Mucosa of stomach (tissue), 1 donor: ENCODE data around the gene ZBTB40.

Experiments used
- H3K27me3 ChIP-seq: one replicate; pipeline ENCODE4 v1.7.0; 2013; ENCODE audit warnings: mild to moderate bottlenecking, low read length; ENCODE audit not compliant: control insufficient read depth, insufficient read depth
- H3K36me3 ChIP-seq: one replicate; pipeline ENCODE4 v1.7.0; 2013; ENCODE audit warnings: low read length; ENCODE audit not compliant: control insufficient read depth, insufficient read depth
- H3K4me1 ChIP-seq: one replicate; pipeline ENCODE4 v1.7.0; 2013; ENCODE audit warnings: mild to moderate bottlenecking, low read length; ENCODE audit not compliant: control insufficient read depth, insufficient read depth
- H3K4me3 ChIP-seq: one replicate; pipeline ENCODE4 v1.7.0; 2013; ENCODE audit warnings: low read length
- H3K9ac ChIP-seq: one replicate; pipeline ENCODE4 v1.7.0; 2013; ENCODE audit warnings: mild to moderate bottlenecking, low read length, moderate library complexity
- H3K9me3 ChIP-seq: one replicate; pipeline ENCODE4 v1.7.0; 2013; ENCODE audit warnings: mild to moderate bottlenecking, low read length, moderate library complexity; ENCODE audit not compliant: control insufficient read depth
- donor health status: Pancreatic carcinoma.

Gene ZBTB40

GRCh38 chr1:22437573-22437972 lies 14.1 kb upstream of the ZBTB40 start:
- no peaks in the 10 kb centered on the region for H3K27me3 ChIP-seq
- no peak overlapping the region for H3K9ac ChIP-seq
- no peaks in the 10 kb centered on the region for H3K9me3 ChIP-seq
- no peak overlapping the region for H3K4me3 ChIP-seq
- H3K4me1 ChIP-seq = no peaks in the 10 kb centered on the region
- no peaks in the 10 kb centered on the region for H3K36me3 ChIP-seq

DNA sequence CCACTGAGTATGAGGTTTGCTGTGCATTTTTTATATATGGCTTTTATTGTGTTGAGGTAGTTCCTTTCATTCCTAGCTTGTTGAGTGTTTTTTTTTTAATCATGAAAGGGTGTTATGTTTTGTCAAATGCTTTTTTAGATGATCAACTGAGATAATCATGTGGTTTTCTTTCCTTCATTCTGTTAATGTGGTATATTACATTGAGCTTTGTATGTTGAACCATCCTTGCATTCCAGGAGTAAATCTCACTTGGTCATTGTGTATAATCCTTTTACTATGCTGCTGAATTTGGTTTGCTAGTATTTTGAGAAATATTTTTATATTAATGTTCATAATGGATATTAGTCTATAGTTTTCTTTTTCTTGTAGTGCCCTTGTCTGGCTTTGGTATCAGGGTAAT lies 11.1 kb upstream of the ZBTB40 start:
- Histone ChIP-seq H3K4me3 (no peak overlapping the region), H3K36me3 (no peaks in the 10 kb centered on the region), H3K4me1 (no peaks in the 10 kb centered on the region), H3K9ac (no peak overlapping the region), H3K9me3 (no peaks in the 10 kb centered on the region), H3K27me3 (no peaks in the 10 kb centered on the region)

GRCh38 chr1:22442212-22442894 lies 9.3 kb upstream of the ZBTB40 start:
- no peaks in the 10 kb centered on the region for H3K4me1 ChIP-seq
- H3K9me3 ChIP-seq = no peaks in the 10 kb centered on the region
- no peak overlapping the region for H3K9ac ChIP-seq
- H3K27me3 ChIP-seq = no peaks in the 10 kb centered on the region
- no peak overlapping the region for H3K4me3 ChIP-seq
- no peaks in the 10 kb centered on the region for H3K36me3 ChIP-seq

GRCh38 chr1:22443332-22443731 lies 8.3 kb upstream of the ZBTB40 start:
- Histone ChIP-seq H3K36me3 (no peaks in the 10 kb centered on the region), H3K9me3 (no peaks in the 10 kb centered on the region), H3K27me3 (no peaks in the 10 kb centered on the region), H3K4me3 (no peak overlapping the region), H3K4me1 (no peaks in the 10 kb centered on the region), H3K9ac (no peak overlapping the region)

GRCh38 chr1:22444856-22445255 lies 6.8 kb upstream of the ZBTB40 start:
- Histone ChIP-seq H3K9ac (no peak overlapping the region), H3K27me3 (no peaks in the 10 kb centered on the region), H3K9me3 (no peaks in the 10 kb centered on the region)

DNA sequence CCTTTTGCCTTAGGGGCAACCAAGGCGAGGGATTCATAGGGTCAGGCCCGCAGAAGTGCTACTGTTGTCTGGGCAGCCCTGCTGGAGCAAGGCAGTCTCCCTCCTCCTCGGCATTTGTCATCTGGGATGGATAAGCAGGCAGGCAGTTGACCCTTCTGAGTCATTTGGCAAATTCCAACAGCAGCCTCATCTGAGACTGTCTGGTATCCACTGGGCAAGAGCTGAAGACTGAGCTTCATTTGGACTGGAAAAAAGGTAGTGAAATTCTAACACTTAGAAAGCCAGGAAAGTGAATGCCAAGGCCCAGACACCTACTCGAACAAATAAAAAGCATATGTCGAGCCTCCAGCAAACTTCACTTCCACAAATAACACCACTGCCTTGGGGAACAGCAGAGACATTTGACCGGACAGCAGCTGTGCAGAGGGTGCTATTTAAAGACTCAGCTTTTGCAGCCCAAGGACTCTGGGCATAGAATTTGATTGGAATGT lies 4.0 kb upstream of the ZBTB40 start:
- no peaks in the 10 kb centered on the region for H3K9me3 ChIP-seq
- H3K4me1 ChIP-seq = no peaks in the 10 kb centered on the region
- no peaks in the 10 kb centered on the region for H3K36me3 ChIP-seq
- H3K9ac ChIP-seq = no peak overlapping the region
- no peak overlapping the region for H3K4me3 ChIP-seq
- H3K27me3 ChIP-seq = no peaks in the 10 kb centered on the region

More at GRCh38 chr1:22444856-22445255, 6.8 kb upstream of the ZBTB40 start:
- Histone ChIP-seq H3K4me1 (no peaks in the 10 kb centered on the region), H3K36me3 (no peaks in the 10 kb centered on the region), H3K4me3 (no peak overlapping the region)

GRCh38 chr1:22449636-22450035 lies 2.0 kb upstream of the ZBTB40 start:
- H3K9ac ChIP-seq = no peak overlapping the region
- H3K27me3 ChIP-seq = no peaks in the 10 kb centered on the region
- peaks cover 6% of the 10 kb centered on the region for H3K4me1 ChIP-seq
- H3K9me3 ChIP-seq = no peaks in the 10 kb centered on the region
- no peaks in the 10 kb centered on the region for H3K36me3 ChIP-seq
- H3K4me3 ChIP-seq = no peak overlapping the region

GRCh38 chr1:22450351-22451021 lies 1.2 kb upstream of the ZBTB40 start:
- Histone ChIP-seq H3K9me3 (no peaks in the 10 kb centered on the region), H3K4me3 (no peak overlapping the region), H3K36me3 (no peaks in the 10 kb centered on the region), H3K9ac (no peak overlapping the region), H3K4me1 (peaks cover 8% of the 10 kb centered on the region), H3K27me3 (no peaks in the 10 kb centered on the region)

- Histone ChIP-seq H3K9me3 (no peaks in the 10 kb centered on the region), H3K4me1 (peaks cover 8% of the 10 kb centered on the region), H3K4me3 (peak overlapping the region; percentile 88), H3K36me3 (no peaks in the 10 kb centered on the region), H3K27me3 (no peaks in the 10 kb centered on the region), H3K9ac (peak overlapping the region; percentile 88)
These were observed 868 bp downstream of the ZBTB40 start for GRCh38 chr1:22452481-22452957.

- H3K36me3 ChIP-seq = no peaks in the 10 kb centered on the region
- no peaks in the 10 kb centered on the region for H3K9me3 ChIP-seq
- no peaks in the 10 kb centered on the region for H3K27me3 ChIP-seq
- H3K4me1 ChIP-seq = peaks cover 8% of the 10 kb centered on the region
- H3K4me3 ChIP-seq = peak overlapping the region; percentile 88
- H3K9ac ChIP-seq = peak overlapping the region; percentile 88
These were observed 1.5 kb downstream of the ZBTB40 start for GRCh38 chr1:22453181-22453580.

DNA sequence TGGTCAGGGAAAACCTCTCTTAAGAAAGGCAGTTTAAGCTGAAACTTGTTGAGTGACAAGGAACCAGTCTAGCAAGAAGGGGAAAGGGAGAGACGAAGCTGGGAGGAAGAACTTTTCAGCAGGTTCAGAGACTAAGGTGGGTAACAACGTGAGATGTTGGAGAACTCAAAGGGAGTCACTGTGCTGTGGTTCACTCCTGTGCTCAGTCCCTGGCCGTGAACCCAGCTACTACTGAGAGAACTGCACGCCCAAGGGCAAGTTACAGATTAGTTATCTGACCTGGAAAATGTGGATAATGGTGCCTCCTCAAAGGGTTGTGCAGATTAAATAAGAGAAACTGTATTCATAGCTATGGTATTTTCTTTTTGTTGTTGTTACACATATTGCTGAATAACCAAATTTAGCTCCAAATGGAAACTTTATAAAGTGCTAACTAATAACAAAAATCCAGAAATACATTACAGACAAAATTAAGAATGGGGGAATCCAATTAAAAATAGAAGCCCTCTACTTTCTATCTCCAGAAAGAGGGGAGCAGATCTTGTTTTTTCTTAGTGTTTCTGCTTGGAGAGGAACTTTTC lies 2.9 kb downstream of the ZBTB40 start:
- H3K27me3 ChIP-seq = no peaks in the 10 kb centered on the region
- no peaks in the 10 kb centered on the region for H3K36me3 ChIP-seq
- no peak overlapping the region for H3K4me3 ChIP-seq
- H3K4me1 ChIP-seq = peaks cover 8% of the 10 kb centered on the region
- H3K9me3 ChIP-seq = no peaks in the 10 kb centered on the region
- no peak overlapping the region for H3K9ac ChIP-seq

DNA sequence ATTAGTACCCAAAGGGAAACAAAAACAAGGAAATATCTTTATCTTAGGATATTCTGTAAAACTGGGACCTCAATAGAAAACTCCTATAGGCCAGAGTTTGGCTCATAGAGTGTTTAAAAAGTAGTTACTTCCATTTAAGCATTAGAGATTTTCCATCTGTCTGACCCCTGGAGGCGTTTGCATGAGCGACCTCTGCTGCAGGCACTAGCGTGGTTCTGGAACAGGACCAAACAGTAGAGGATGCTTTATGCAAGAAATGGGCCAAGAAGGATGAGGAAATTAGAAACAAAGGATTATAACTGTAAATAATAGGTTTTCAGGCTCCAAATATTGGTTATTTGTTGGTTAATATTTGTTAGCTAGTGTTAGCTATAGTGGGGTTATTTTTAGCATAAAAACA lies 5.7 kb downstream of the ZBTB40 start:
- no peaks in the 10 kb centered on the region for H3K27me3 ChIP-seq
- no peak overlapping the region for H3K4me3 ChIP-seq
- H3K9ac ChIP-seq = no peak overlapping the region
- H3K36me3 ChIP-seq = no peaks in the 10 kb centered on the region
- no peaks in the 10 kb centered on the region for H3K9me3 ChIP-seq
- peaks cover 8% of the 10 kb centered on the region for H3K4me1 ChIP-seq
